ENCODE measurements around the gene MXD3. TPM values are rescaled to one million over a fixed set of nuclear protein-coding genes. Genes with fewer than 3 reads are reported as not detected.
A peak's percentile ranks its signal among the peaks of the same experiment; 100 is the strongest.

The MXD3 gene
- total and polyA plus RNA-seq, 2 experiments from 2014 or later = 9.9 to 11.6 TPM

GRCh38 chr5:177300236-177300880, 11.3 kb downstream of the MXD3 start (continued):
- TF ChIP-seq ETS1 (IDR thresholded peaks at IDR 0.05) (no peak), CTCF (conservative IDR thresholded peaks at IDR 0.05; ENCODE audit: low read depth in 2 of 2) (peak; percentile 14 to 33; a peak in 2 of 4 replicates)

- Histone ChIP-seq H4K20me1 (replicated peaks; ENCODE audit: insufficient read depth) (peaks cover 27% of the 10 kb centered on the region), H3K36me3 (ENCODE audit: insufficient read depth) (peaks cover 20% of the 10 kb centered on the region), H3K4me3 (no peak overlapping the region), H3K4me1 (ENCODE audit: insufficient read depth) (peaks cover 34% of the 10 kb centered on the region), H3K27me3 (ENCODE audit: insufficient read depth) (no peaks in the 10 kb centered on the region), H3K9me2 (ENCODE audit: insufficient read depth) (no peaks in the 10 kb centered on the region), H2AFZ (no peak overlapping the region), H3K27ac (ENCODE audit: low read depth) (peak overlapping the region; percentile 93), H3K4me2 (peak overlapping the region; percentile 25; the same call in 1 of the 2 replicates), H3F3A (replicated peaks; ENCODE audit: low read depth) (peaks cover 34% of the 10 kb centered on the region), H3K79me2 (replicated peaks; ENCODE audit: insufficient read depth) (peaks cover 13% of the 10 kb centered on the region)
- H3K4me3 Mint-ChIP-seq = no peak overlapping the region; the same call in 2 of the 3 replicates
- peaks cover 65% of the 10 kb centered on the region for H3K4me1 Mint-ChIP-seq
- H3K27ac Mint-ChIP-seq = peak overlapping the region; percentile 93; the same call in 1 of the 2 replicates
- H3K9me3 Mint-ChIP-seq = no peaks in the 10 kb centered on the region; the same call in 2 of the 3 replicates
- H3K27me3 Mint-ChIP-seq (ENCODE audit: insufficient read depth, low read depth, poor library complexity) = peaks cover 40% of the 10 kb centered on the region
- ATAC-seq = no peak
- H3K36me3 Mint-ChIP-seq (ENCODE audit: low read depth) = peaks cover 61% of the 10 kb centered on the region
- DNase-seq (ENCODE audit: low spot score) = no peak
- TF ChIP-seq JUNB (IDR thresholded peaks at IDR 0.05; ENCODE audit: unreplicated experiment) (no peak), STAT1 (IDR thresholded peaks at IDR 0.05; ENCODE audit: unreplicated experiment) (no peak), EZH2phosphoT487 (IDR thresholded peaks at IDR 0.05; ENCODE audit: unreplicated experiment) (no peak), POLR2AphosphoS5 (IDR thresholded peaks at IDR 0.05; ENCODE audit: low read depth) (no peak), ZNF462 (CRISPR knock-in tag; IDR thresholded peaks at IDR 0.05) (no peak), CTCF (conservative IDR thresholded peaks at IDR 0.05; ENCODE audit: low read depth in 2 of 2) (no peak), CREB1 (CRISPR knock-in tag; IDR thresholded peaks at IDR 0.05; ENCODE audit: low read depth) (no peak), NANOG (IDR thresholded peaks at IDR 0.05; ENCODE audit: borderline replicate concordance) (no peak), ZNF331 (CRISPR knock-in tag; IDR thresholded peaks at IDR 0.05; ENCODE audit: low read depth) (no peak)
Observed at GRCh38 chr5:177299697-177300096, 12.0 kb downstream of the MXD3 start.

All from GM23338 (cell line).